GM12878 (cell line): ENCODE data around the gene OGFR. TPM values are rescaled to one million over a fixed set of nuclear protein-coding genes. Genes with fewer than 3 reads are reported as not detected.

Experiments used
- ATAC-seq: fragments of 200-7000 bp; cut with Tn5 transposase; 3 replicates; pipeline ENCODE4 v1.9.1; 2020; ENCODE audit warnings: mild to moderate bottlenecking, moderate library complexity
- BruUV-seq: library from RNA; stranded (reverse); fragments of 400-500 nt; replicated peaks from 2 replicates; lab custom pipeline; 2021; lab: Mats Ljungman, UMichigan
- CTCF ChIA-PET: fragments of 300-600 bp; sonication (Branson Sonifier 250); formaldehyde crosslinking; extraction: SDS; loops from one replicate; lab custom pipeline; 2021; ENCODE audit warnings: inconsistent platforms; lab: Yijun Ruan, JAX
- POLR2A ChIA-PET: fragments of 350-600 bp; formaldehyde crosslinking; extraction: SDS; loops from one replicate; lab custom pipeline; 2021; ENCODE audit warnings: inconsistent platforms; lab: Charles Lee
- RAD21 ChIA-PET: fragments of 300-600 bp; sonication (Branson Sonifier 250); formaldehyde crosslinking; loops from one replicate; lab custom pipeline; 2023; ENCODE audit warnings: antibody characterized with exemption; ENCODE audit not compliant: unreplicated experiment; lab: Charles Lee
- SMC1A ChIA-PET: fragments of 300-600 bp; sonication (Branson Sonifier 250); formaldehyde crosslinking; loops from one replicate; lab custom pipeline; 2023; ENCODE audit not compliant: unreplicated experiment, uncharacterized antibody; lab: Charles Lee
- DNase-seq: peaks from one replicate; pipeline ENCODE4 v3.0.0-alpha.2; 2011; ENCODE audit warnings: low read depth, low spot score
- FAIRE-seq: peaks from 3 replicates; lab custom pipeline; 2011; peaks lifted over from hg19 to GRCh38; lab: Jason Lieb, UNC
- H2AFZ ChIP-seq: 2 replicates; pipeline ENCODE4 v1.6.0; 2011; ENCODE audit warnings: low read depth, low read length, control low read depth; ENCODE audit not compliant: control insufficient read depth
- H3K27ac ChIP-seq: 2 replicates; pipeline ENCODE4 v1.5.1; 2011; ENCODE audit warnings: control low read depth; ENCODE audit not compliant: control insufficient read depth, insufficient read depth
- H3K27me3 ChIP-seq, 2 experiments: replicated peaks in 1 of 2; 2 replicates each; pipeline versions ENCODE4 v1.6.0 to v1.6.1; 2011; ENCODE audit warnings: low read length in 1 of 2; ENCODE audit not compliant: control insufficient read depth in 2 of 2, insufficient read depth in 2 of 2
- H3K36me3 ChIP-seq, 2 experiments: 2 replicates each; pipeline ENCODE4 v1.5.1; 2011; ENCODE audit warnings: low read length in 1 of 2; ENCODE audit not compliant: control insufficient read depth in 2 of 2, insufficient read depth in 2 of 2
- H3K4me1 ChIP-seq: 2 replicates; pipeline ENCODE4 v1.6.1; 2011; ENCODE audit warnings: mild to moderate bottlenecking, low read length, moderate library complexity, mixed read lengths; ENCODE audit not compliant: control insufficient read depth, insufficient read depth
- H3K4me2 ChIP-seq: 2 replicates; pipeline ENCODE4 v1.6.0; 2011; ENCODE audit warnings: control low read depth; ENCODE audit not compliant: control insufficient read depth, insufficient read depth
- H3K4me3 ChIP-seq: fragments of 200-600 bp; sonication (generic); 2 replicates; pipeline ENCODE4 v1.5.1; 2016
- H3K79me2 ChIP-seq: 2 replicates; pipeline ENCODE4 v1.6.0; 2011; ENCODE audit warnings: low read length; ENCODE audit not compliant: control insufficient read depth, insufficient read depth
- H3K9ac ChIP-seq: 2 replicates; pipeline ENCODE4 v1.8.0; 2011; ENCODE audit warnings: low read length, control low read depth, mixed read lengths; ENCODE audit not compliant: control insufficient read depth, insufficient read depth
- H3K9me3 ChIP-seq: replicated peaks from 3 replicates; pipeline ENCODE4 v1.5.1; 2011; ENCODE audit warnings: mild to moderate bottlenecking, low read length; ENCODE audit not compliant: control insufficient read depth, insufficient read depth
- H4K20me1 ChIP-seq: 2 replicates; pipeline ENCODE4 v1.6.0; 2011; ENCODE audit not compliant: control insufficient read depth, insufficient read depth
- KAT2A ChIP-seq: conservative IDR thresholded peaks from 2 replicates; pipeline ENCODE4 v1.6.1; 2011; ENCODE audit warnings: low read depth, low read length; ENCODE audit not compliant: control insufficient read depth
- SUZ12 ChIP-seq: fragments of 200-600 bp; sonication (generic); IDR thresholded peaks from one replicate; pipeline ENCODE4 v1.6.1; 2018; ENCODE audit warnings: antibody characterized with exemption, mild to moderate bottlenecking; ENCODE audit not compliant: unreplicated experiment
- TCF3 ChIP-seq: IDR thresholded peaks from 2 replicates; pipeline ENCODE4 v1.6.1; 2012; ENCODE audit warnings: low read depth, mild to moderate bottlenecking, low read length, borderline replicate concordance; ENCODE audit not compliant: insufficient read depth
- ZNF24 ChIP-seq: fragments of 450-650 bp; IDR thresholded peaks from 2 replicates; pipeline ENCODE4 v1.6.1; 2017; ENCODE audit warnings: antibody characterized with exemption, mild to moderate bottlenecking
- WGBS: methylation state at CpG from one replicate; pipeline ENCODE4 v1.1.6; 2016; ENCODE audit warnings: low lambda C conversion rate; ENCODE audit not compliant: insufficient replicate concordance, insufficient coverage; ENCODE audit errors: missing lambda C conversion rate; 5-methylcytosine and 5-hydroxymethylcytosine counted together
- in situ Hi-C: fragments of 300-500 bp; cut with MboI; formaldehyde crosslinking; loops from 9 replicates; pipeline ENCODE4 v1.14.3; 2018; ENCODE audit warnings: mixed read lengths
- intact Hi-C: fragments of 100-400 bp; cut with micrococcal nuclease; formaldehyde crosslinking; loops from one replicate; pipeline ENCODE4 v1.14.2; 2022; ENCODE audit not compliant: unreplicated experiment
- polyA plus RNA-seq, 11 experiments: library from polyadenylated mRNA; depleted of rRNA in 4 of 11; unstranded in 6 of 11; stranded (reverse) in 5 of 11; fragments of >200 nt; fragmentation: Nextera tagmentation in 4 of 11; fragmentation: Illumina TruSeq in 1 of 11; extraction: Ambion mirVana in 4 of 11; extraction: Trizol in 1 of 11; gene quantifications; 1 replicate in 1 of 11; 2 replicates in 10 of 11; pipeline versions ENCODE4 v1.2.1 to v1.2.3, GENCODE V29; 2011 to 2016; ENCODE audit warnings: inconsistent platforms in 2 of 11, missing spikeins in 2 of 11, low read depth in 1 of 11
- total RNA-seq, 4 experiments: library from RNA; depleted of rRNA in 3 of 4; stranded (reverse); fragments of >200 nt in 3 of 4; fragmentation: Illumina TruSeq in 1 of 4; extraction: Trizol in 1 of 4; gene quantifications; 2 replicates each; pipeline versions ENCODE4 v1.2.1 to v1.2.3, GENCODE V29; 2013 to 2021
- TF ChIP-seq, protein P1 (sequence below): IDR thresholded peaks from 2 replicates; pipeline ENCODE4 v1.6.1; 2011; ENCODE audit warnings: borderline replicate concordance, low read depth, mild to moderate bottlenecking, moderate library complexity, low read length; ENCODE audit not compliant: insufficient read depth, poor library complexity, severe bottlenecking

Gene OGFR
- total and polyA plus RNA-seq, 10 of the 15 experiments (the other 5 are each of a cell fraction or from before 2014, with no cell fraction given), result 0.72 to 62.1 (median 27.3) TPM

- no peak for DNase-seq
- TF ChIP-seq ZNF24 (no peak), TCF3 (no peak), SUZ12 (no peak), KAT2A (no peak)
- TF ChIP-seq, protein P1, sequence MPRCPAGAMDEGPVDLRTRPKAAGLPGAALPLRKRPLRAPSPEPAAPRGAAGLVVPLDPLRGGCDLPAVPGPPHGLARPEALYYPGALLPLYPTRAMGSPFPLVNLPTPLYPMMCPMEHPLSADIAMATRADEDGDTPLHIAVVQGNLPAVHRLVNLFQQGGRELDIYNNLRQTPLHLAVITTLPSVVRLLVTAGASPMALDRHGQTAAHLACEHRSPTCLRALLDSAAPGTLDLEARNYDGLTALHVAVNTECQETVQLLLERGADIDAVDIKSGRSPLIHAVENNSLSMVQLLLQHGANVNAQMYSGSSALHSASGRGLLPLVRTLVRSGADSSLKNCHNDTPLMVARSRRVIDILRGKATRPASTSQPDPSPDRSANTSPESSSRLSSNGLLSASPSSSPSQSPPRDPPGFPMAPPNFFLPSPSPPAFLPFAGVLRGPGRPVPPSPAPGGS, result no peak
- BruUV-seq, result no TSS peak
- RAD21 ChIA-PET, result interaction anchor here (0.9 to 1.7 kb wide), 7 partner anchors 30 to 357 kb away, joined by 3 to 11 read pairs (median 4); no protein-coding TSS in a partner anchor
- no peak for ATAC-seq
- Histone ChIP-seq H2AFZ (no peak overlapping the region), H3K9ac (no peak overlapping the region), H3K4me3 (no peak overlapping the region), H3K79me2 (no peaks in the 10 kb centered on the region), H3K27me3 (0 out of 4 replicates have a peak, but pooled peaks cover 0 to 1% of the 10 kb centered on the region in 2 experiments), H4K20me1 (no peaks in the 10 kb centered on the region), H3K9me3 (no peaks in the 10 kb centered on the region), H3K27ac (no peak overlapping the region), H3K4me1 (0 out of 2 replicates have a peak, but pooled peaks cover 2% of the 10 kb centered on the region), H3K36me3 (no peaks in the 10 kb centered on the region), H3K4me2 (no peak overlapping the region)
- WGBS, result 80% methylated on average over 31 of the region's 38 CpGs
- CTCF ChIA-PET, result interaction anchor here (0.9 to 2.2 kb wide), 11 partner anchors 8 to 356 kb away, joined by 3 to 14 read pairs (median 5); no protein-coding TSS in a partner anchor
- POLR2A ChIA-PET, result interaction anchor here (1.4 kb wide), 1 partner anchor 38 kb away, joined by 6 read pairs; the partner anchor contains the start of gene TCFL5
- in situ Hi-C loops, result no loop called here
- SMC1A ChIA-PET, result interaction anchor here (1.1 to 1.5 kb wide), 3 partner anchors 25 to 75 kb away, joined by 4 to 9 read pairs (median 5); no protein-coding TSS in a partner anchor
- no peak for FAIRE-seq
- intact Hi-C loops, result loop anchor here (2.0 kb wide), 1 partner anchor 77 kb away; no protein-coding TSS in a partner anchor
These were observed 19.2 kb downstream of the OGFR start for GRCh38 chr20:62823688-62824475.
